KMS-11 (cell line): ENCODE measurements around the gene TCL1A.

ENCODE experiments used
- H2AFZ ChIP-seq: fragments of 200-600 bp; sonication (generic); 2 replicates; pipeline ENCODE4 v1.6.1; 2016; ENCODE audit warnings: antibody characterized with exemption, mixed run types, low read depth
- H3K27ac ChIP-seq: fragments of 200-600 bp; sonication (generic); 2 replicates; pipeline ENCODE4 v1.6.1; 2016; ENCODE audit warnings: mild to moderate bottlenecking, mixed run types
- H3K27me3 ChIP-seq: fragments of 200-600 bp; sonication (generic); 2 replicates; pipeline ENCODE4 v1.6.1; 2017; ENCODE audit warnings: mild to moderate bottlenecking, low read depth, mixed run types, moderate library complexity; ENCODE audit not compliant: insufficient read depth
- H3K36me3 ChIP-seq: fragments of 200-600 bp; sonication (generic); 2 replicates; pipeline ENCODE4 v1.6.1; 2017; ENCODE audit warnings: mild to moderate bottlenecking, mixed run types; ENCODE audit not compliant: insufficient read depth
- H3K4me1 ChIP-seq: fragments of 200-600 bp; sonication (generic); 2 replicates; pipeline ENCODE4 v1.6.1; 2016; ENCODE audit warnings: mild to moderate bottlenecking, low read depth, mixed run types; ENCODE audit not compliant: poor library complexity, severe bottlenecking
- H3K4me2 ChIP-seq: fragments of 200-600 bp; sonication (generic); 2 replicates; pipeline ENCODE4 v1.7.0; 2016; ENCODE audit warnings: mild to moderate bottlenecking, mixed run types
- H3K4me3 ChIP-seq: fragments of 200-600 bp; sonication (generic); IDR thresholded peaks from 2 replicates; pipeline ENCODE4 v1.6.1; 2017; ENCODE audit warnings: low read depth, low read length, mixed read lengths; ENCODE audit not compliant: insufficient read depth
- H3K79me2 ChIP-seq: fragments of 200-600 bp; sonication (generic); 2 replicates; pipeline ENCODE4 v1.6.1; 2016; ENCODE audit warnings: low read depth, mixed run types; ENCODE audit not compliant: insufficient read depth
- H3K9ac ChIP-seq: fragments of 200-600 bp; sonication (generic); 2 replicates; pipeline ENCODE4 v1.6.1; 2016; ENCODE audit warnings: mild to moderate bottlenecking, mixed run types
- H4K20me1 ChIP-seq: fragments of 200-600 bp; sonication (generic); 2 replicates; pipeline ENCODE4 v1.6.1; 2016; ENCODE audit warnings: mild to moderate bottlenecking, mixed run types; ENCODE audit not compliant: insufficient read depth
- TF ChIP-seq, protein P1 (sequence below): fragments of 200-600 bp; sonication (generic); conservative IDR thresholded peaks from 2 replicates; pipeline ENCODE4 v1.6.1; 2017; ENCODE audit warnings: low read depth, mild to moderate bottlenecking, antibody characterized with exemption, low read length, moderate library complexity, mixed read lengths

The TCL1A gene

GRCh38 chr14:95675486-95675885 is 38.4 kb downstream of the TCL1A start:
- TF ChIP-seq, protein P1, sequence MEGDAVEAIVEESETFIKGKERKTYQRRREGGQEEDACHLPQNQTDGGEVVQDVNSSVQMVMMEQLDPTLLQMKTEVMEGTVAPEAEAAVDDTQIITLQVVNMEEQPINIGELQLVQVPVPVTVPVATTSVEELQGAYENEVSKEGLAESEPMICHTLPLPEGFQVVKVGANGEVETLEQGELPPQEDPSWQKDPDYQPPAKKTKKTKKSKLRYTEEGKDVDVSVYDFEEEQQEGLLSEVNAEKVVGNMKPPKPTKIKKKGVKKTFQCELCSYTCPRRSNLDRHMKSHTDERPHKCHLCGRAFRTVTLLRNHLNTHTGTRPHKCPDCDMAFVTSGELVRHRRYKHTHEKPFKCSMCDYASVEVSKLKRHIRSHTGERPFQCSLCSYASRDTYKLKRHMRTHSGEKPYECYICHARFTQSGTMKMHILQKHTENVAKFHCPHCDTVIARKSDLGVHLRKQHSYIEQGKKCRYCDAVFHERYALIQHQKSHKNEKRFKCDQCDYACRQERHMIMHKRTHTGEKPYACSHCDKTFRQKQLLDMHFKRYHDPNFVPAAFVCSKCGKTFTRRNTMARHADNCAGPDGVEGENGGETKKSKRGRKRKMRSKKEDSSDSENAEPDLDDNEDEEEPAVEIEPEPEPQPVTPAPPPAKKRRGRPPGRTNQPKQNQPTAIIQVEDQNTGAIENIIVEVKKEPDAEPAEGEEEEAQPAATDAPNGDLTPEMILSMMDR: no peak
- Histone ChIP-seq H3K4me3 (no peak overlapping the region), H4K20me1 (no peaks in the 10 kb centered on the region), H3K27ac (no peak overlapping the region), H3K9ac (no peak overlapping the region), H3K4me2 (no peak overlapping the region), H3K27me3 (no peaks in the 10 kb centered on the region), H3K79me2 (no peaks in the 10 kb centered on the region), H2AFZ (no peak overlapping the region), H3K4me1 (no peaks in the 10 kb centered on the region), H3K36me3 (no peaks in the 10 kb centered on the region)

DNA sequence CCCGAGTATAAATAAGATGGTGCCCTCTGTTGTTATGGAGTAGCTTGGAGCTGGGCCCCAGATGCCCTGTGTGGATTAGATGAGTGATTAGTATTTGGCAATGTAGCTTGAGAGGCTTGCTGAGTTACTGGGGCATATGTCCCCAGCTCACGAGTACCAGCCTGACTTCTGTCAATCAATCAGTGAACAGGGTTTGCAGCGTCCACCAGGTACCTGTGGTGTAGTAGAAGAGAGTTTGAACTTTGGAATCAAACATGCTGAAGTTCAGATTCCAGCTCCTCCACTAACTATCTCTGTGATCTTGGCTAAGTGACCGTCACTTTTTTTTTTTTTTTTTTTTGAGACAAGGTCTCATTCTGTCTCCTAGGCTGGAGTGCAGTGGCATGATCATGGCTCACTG is 39.3 kb downstream of the TCL1A start:
- H3K27me3 ChIP-seq: no peaks in the 10 kb centered on the region
- TF ChIP-seq, protein P1: no peak
- H3K9ac ChIP-seq: no peak overlapping the region
- no peak overlapping the region for H3K4me2 ChIP-seq
- no peak overlapping the region for H3K27ac ChIP-seq
- H3K4me3 ChIP-seq: no peak overlapping the region
- H3K4me1 ChIP-seq: no peaks in the 10 kb centered on the region
- no peaks in the 10 kb centered on the region for H3K36me3 ChIP-seq
- H2AFZ ChIP-seq: no peak overlapping the region
- H4K20me1 ChIP-seq: no peaks in the 10 kb centered on the region
- no peaks in the 10 kb centered on the region for H3K79me2 ChIP-seq

GRCh38 chr14:95668235-95668772 is 45.6 kb downstream of the TCL1A start:
- Histone ChIP-seq H3K27me3 (no peaks in the 10 kb centered on the region), H3K4me1 (peaks cover 21% of the 10 kb centered on the region), H4K20me1 (no peaks in the 10 kb centered on the region), H3K36me3 (no peaks in the 10 kb centered on the region), H3K9ac (no peak overlapping the region), H2AFZ (no peak overlapping the region), H3K4me3 (no peak overlapping the region), H3K79me2 (no peaks in the 10 kb centered on the region), H3K27ac (no peak overlapping the region), H3K4me2 (no peak overlapping the region)
- TF ChIP-seq, protein P1: no peak

GRCh38 chr14:95667249-95667693 is 46.7 kb downstream of the TCL1A start:
- no peaks in the 10 kb centered on the region for H4K20me1 ChIP-seq
- H3K4me1 ChIP-seq: peaks cover 29% of the 10 kb centered on the region
- H3K4me3 ChIP-seq: no peak overlapping the region
- H3K4me2 ChIP-seq: no peak overlapping the region
- no peak overlapping the region for H3K27ac ChIP-seq
- no peaks in the 10 kb centered on the region for H3K27me3 ChIP-seq
- H3K79me2 ChIP-seq: no peaks in the 10 kb centered on the region
- H3K36me3 ChIP-seq: no peaks in the 10 kb centered on the region
- TF ChIP-seq, protein P1: no peak
- no peak overlapping the region for H3K9ac ChIP-seq
- no peak overlapping the region; the same call in 1 of the 2 replicates for H2AFZ ChIP-seq
